Esophagus muscularis mucosa (tissue), 3 donors: Measurements from ENCODE around the gene API5.

Experiments used
- POLR2AphosphoS5 ChIP-seq, 2 donors: sonication (generic); formaldehyde crosslinking; IDR thresholded peaks; one replicate each; pipeline ENCODE4 v1.6.1; 2017; ENCODE audit warnings: antibody characterized with exemption in 2 of 2
- TF ChIP-seq, protein P1 (sequence below), 3 experiments: fragments of 200-600 bp in 2 of 3; fragments of 450-650 bp in 1 of 3; sonication (generic) in 2 of 3; IDR thresholded peaks; one replicate each; pipeline ENCODE4 v1.5.1; 2017 to 2019; ENCODE audit warnings: antibody characterized with exemption in 3 of 3, mild to moderate bottlenecking in 2 of 3, moderate library complexity in 1 of 3

DNA sequence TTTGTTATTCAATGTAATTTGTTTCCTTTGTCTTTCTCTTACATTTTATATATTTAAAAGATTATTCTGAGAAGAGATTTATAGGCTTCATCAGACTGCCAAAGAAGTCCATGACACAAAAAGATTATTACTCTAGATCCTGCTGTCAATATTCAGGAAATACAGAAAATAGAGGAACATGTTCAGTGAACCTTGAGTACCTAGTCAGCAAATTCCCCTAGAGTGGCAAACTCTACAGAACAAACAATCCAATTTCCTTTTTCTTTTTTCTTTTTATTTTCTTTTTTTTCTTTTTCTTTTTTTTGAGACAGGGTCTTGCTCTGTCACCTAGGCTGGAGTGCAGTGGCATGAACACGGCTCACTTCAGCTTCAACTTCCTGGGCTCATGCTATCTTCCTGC is 70.8 kb downstream of the API5 start:
- no peak for TF ChIP-seq POLR2AphosphoS5 (IDR thresholded peaks at IDR 0.05)
- TF ChIP-seq, protein P1, sequence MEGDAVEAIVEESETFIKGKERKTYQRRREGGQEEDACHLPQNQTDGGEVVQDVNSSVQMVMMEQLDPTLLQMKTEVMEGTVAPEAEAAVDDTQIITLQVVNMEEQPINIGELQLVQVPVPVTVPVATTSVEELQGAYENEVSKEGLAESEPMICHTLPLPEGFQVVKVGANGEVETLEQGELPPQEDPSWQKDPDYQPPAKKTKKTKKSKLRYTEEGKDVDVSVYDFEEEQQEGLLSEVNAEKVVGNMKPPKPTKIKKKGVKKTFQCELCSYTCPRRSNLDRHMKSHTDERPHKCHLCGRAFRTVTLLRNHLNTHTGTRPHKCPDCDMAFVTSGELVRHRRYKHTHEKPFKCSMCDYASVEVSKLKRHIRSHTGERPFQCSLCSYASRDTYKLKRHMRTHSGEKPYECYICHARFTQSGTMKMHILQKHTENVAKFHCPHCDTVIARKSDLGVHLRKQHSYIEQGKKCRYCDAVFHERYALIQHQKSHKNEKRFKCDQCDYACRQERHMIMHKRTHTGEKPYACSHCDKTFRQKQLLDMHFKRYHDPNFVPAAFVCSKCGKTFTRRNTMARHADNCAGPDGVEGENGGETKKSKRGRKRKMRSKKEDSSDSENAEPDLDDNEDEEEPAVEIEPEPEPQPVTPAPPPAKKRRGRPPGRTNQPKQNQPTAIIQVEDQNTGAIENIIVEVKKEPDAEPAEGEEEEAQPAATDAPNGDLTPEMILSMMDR (IDR thresholded peaks at IDR 0.05), result no peak
